Inflammatory macrophage (primary cell): ENCODE data around the gene CDH22.

ENCODE experiments used
- DNase-seq, 2 donors: peaks; one replicate each; pipeline ENCODE4 v3.0.0-alpha.2; 2020 to 2022

Gene CDH22

DNA sequence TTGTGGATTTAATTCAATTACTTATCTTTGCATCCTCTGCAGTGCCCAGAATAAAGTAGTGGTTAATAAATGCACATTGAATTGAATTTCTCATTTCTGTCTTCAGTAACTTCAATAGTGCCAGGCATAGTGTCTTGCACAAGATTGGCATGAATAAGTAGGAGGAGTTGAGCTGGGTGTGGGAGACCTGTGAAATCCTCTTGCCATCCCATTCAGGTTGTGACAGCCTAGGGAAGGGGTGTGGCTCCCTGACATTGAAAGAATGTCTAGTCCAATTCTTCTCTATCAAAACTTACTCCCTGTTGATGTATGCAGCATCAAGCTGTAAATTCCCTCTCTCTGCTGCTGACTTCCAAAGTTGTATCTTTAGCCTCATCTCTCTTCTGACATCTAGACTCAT is 73.2 kb downstream of the CDH22 start:
- no peak for DNase-seq

GRCh38 chr20:46233701-46234100 is 74.6 kb downstream of the CDH22 start:
- no peak for DNase-seq

- DNase-seq: no peak
Observed at GRCh38 chr20:46232539-46232938, 75.8 kb downstream of the CDH22 start.

DNA sequence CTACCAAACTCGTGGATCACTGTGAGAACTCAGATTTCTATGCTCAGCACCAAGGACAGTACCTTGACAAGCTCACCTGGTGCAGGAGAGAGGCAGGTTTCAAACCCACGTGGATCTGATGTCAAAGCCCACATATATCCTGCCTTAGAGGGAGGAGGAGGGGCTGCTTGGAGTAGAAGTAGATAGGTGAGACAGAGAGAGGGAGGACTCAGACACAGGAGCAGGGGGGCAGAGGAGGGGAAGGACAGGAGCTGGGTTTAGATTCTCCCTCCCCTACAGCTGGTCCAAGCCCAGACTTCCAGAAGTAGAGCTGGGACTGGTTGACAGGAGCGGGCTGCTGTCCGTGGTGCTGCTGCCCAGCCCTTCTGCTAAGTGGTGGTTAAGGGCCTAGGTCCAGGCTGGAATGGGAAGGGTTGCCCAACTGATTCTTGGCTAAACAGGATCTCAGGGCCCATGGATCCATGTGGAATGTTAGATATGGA is 77.5 kb downstream of the CDH22 start:
- DNase-seq: peak in 1 of 2 donors; percentile 33

- no peak for DNase-seq
Observed at GRCh38 chr20:46230106-46230491, 78.2 kb downstream of the CDH22 start.

- no peak for DNase-seq
Observed at GRCh38 chr20:46229478-46230105, 78.7 kb downstream of the CDH22 start.

DNA sequence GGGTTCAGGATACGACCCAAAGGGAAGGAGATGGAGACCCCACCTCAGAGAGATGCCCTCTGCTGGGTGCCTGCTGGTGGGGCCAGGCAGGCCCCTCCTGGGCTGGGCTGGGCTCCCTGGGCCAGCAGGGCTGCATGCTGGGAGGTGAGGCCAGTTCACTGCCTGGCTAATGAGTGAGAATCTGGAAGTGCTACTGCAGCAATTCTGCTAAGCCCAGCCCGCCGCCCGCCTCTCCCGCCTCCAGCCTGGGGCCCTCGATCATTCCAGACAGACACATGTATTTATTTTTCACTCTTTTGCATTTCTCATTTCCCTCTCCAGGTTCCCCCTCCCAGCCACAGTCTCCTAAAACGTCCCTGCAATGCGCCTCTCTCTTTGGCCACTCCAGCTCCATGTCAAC is 79.6 kb downstream of the CDH22 start:
- DNase-seq: no peak

- no peak for DNase-seq
Observed at GRCh38 chr20:46227272-46227767, 81.0 kb downstream of the CDH22 start.

DNA sequence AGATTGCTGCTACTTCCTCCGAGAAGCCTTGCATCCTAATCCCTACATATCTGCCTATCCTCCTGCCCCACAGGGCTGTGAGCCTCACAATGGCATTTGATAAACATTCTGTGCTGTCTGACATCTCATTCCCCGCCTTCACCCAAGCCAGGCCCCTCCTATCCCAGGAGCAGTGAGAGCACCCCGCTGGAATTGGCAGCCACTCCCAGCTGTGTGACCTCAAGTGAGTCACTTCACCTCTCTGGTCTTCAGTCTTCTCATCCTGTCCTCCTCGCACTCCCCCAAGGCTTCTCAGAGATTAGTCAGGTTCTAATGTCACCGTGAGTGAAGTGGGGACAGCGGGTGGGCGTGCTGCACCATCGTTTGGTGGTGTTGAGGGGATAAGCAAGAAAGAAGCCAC is 81.7 kb downstream of the CDH22 start:
- no peak for DNase-seq

GRCh38 chr20:46222521-46223007 is 85.7 kb downstream of the CDH22 start:
- no peak for DNase-seq

- no peak for DNase-seq
Observed at GRCh38 chr20:46221256-46221833, 87.0 kb downstream of the CDH22 start.

- DNase-seq: no peak
Observed at GRCh38 chr20:46220455-46221207, 87.7 kb downstream of the CDH22 start.

DNA sequence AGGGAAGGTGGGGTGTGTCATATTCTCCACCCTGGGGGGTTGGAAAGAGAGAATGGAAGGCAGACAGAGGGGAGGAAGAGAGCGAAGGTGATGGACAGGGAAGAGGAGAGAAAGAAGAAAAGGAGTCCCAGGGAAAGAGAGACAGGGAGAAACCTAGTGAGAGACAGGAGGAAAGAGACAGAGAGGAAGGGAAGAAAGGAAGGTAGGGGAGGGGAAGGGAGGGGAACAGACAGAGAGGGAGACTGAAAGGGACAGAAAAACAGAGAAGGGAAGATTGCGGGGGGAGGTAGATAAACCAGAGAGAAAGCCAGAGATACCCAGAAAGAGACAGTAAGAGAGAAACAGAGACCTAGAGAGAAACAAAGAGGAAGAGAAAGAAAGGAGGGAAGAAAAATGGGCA is 88.4 kb downstream of the CDH22 start:
- no peak for DNase-seq

DNA sequence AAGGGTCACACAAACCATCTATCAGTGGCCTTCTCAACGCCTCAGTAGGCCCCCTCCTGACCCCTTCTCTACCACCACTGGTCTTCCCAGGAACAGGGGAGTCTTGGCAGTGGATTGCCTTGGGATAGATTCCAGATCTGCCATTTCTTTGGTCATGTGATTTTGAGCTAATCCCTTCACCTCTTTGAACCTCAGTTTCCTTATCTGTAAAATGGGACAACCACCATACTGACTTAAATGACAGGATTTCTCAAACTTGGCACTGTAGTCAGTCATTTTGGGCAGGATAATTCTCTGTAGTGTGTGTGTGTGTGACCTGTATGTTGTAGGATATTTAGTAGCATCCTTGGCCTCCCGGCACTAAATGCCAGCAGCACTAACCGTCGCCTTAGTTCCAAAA is 89.1 kb downstream of the CDH22 start:
- no peak for DNase-seq

DNA sequence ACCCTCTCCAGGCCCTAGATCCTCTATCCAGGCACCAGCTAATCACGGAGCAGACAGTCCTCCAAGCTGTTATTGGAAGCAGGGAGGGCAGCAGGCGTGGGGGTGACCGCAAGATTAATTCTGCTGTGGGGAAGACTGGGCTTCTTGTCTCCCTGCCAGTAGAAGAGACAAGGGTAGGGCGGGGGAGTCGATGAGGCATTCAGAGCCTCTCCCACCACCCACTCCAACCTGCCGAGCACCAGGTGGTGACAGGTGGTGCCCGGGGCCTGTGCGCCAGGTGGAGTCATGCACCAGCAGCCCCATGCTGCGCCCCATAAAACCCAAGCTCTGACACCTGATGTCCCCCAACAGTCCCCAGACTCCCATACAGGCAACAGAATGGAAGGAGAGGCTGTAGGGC is 89.6 kb downstream of the CDH22 start:
- DNase-seq: no peak

GRCh38 chr20:46217583-46217982 is 90.7 kb downstream of the CDH22 start:
- no peak for DNase-seq

GRCh38 chr20:46216770-46217464 is 91.4 kb downstream of the CDH22 start:
- no peak for DNase-seq

DNA sequence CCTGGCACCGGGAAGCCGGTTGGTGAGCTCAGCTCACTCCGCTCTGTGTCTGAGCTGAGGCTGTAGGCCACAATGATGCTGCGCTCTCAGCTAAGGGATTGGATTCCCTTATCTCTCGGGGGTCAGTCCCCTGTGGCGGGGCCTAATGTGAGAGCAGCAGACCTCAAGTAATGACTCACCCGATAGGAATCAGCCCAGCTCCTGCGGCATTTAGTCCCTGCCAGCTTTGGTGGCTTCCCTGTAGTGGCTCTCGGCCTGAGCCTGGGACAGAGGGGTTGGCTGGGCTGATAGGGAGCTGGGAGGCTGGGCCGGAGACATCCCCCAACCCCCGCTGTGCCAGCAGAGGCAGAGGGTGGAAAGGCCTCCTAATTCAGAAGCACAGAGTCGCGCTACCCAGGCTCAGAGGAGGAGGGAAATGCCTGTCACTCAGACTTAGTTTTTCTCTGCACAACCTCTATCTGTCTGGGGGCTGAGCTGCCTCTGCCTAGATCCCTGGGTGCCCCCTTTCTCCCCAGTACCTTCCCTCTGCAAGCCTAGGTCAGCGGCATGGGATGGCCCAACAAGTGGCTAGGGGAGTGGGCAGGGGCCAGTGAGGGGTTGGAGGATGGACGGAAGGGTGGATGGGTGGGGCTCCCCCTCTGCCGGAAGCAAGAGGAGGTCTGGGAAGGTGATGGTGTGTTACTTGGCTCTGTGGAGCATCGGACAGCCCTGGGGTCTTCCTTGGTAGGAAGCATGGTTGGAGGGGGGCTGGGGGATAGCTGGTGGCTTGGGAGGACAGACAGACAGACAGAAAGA is 92.2 kb downstream of the CDH22 start:
- DNase-seq: no peak

GRCh38 chr20:46214824-46215488 is 93.3 kb downstream of the CDH22 start:
- no peak for DNase-seq

DNA sequence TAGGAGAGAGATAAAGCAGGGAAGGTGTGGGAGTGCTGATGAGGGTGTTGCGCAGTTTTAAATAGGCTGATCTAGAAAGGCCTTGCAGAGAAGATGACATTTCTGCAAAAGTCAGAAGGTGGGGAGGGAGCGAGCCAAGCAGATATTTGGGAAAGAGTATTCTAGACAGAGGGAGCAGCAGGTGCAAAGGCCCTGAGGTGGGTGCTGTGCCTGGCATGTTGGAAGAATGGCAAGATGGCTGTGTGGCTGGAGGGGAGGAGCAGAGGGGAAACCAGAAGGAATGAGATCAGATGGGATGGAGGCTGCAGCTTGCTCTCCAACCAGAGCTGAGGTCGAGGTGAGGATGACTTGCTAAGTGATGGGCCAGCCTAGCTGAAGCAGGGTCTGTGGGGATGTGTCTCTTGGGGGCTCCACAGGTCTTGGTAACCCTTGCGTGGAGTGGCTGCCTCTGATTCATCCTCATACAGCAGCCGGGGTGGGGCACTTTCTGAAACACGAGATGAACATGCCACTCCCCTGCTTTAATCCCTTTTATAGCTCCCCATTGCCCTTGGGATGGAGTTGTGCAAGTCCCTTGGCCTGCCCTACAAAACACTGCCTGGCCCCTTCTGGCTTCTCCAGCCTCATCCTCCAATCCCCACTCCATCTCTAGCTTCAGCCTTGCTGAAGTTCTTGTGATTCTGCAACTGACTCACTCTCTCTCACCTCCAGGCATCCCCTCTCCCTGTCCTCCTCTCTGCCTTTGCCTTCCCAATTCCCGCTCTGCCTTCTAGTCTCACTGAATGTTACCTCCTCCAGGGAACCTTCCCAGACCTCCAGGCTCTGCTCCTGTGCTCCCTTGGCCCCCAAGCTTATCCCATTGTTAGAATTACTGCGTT is 94.1 kb downstream of the CDH22 start:
- DNase-seq: no peak

DNA sequence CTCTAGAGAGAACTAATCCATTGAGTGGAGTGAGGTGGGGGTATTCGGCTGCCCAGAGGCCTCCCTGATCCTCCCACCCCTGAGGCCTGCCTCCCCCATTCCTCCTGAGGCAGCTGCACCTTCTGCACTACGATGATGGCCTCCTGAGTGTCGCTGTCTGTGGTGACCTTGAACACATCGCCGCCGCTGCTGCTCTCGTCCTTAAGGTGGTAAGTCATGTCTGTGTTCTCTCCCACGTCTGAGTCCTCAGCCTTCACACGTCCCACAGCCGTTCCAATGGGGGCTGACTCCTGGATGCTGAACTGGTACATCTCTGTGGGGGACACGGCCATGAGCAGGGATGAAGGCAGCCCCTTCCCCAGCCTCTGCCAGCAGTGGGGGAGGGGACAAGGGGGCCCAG is 95.4 kb downstream of the CDH22 start:
- no peak for DNase-seq
